ENCODE data around the gene ARHGEF26. TPM values are rescaled to one million over a fixed set of nuclear protein-coding genes. Genes with fewer than 3 reads are reported as not detected.

The ARHGEF26 gene
- total RNA-seq, 1 experiment from 2014 or later, result 7.2 TPM

- TF ChIP-seq, protein P1, sequence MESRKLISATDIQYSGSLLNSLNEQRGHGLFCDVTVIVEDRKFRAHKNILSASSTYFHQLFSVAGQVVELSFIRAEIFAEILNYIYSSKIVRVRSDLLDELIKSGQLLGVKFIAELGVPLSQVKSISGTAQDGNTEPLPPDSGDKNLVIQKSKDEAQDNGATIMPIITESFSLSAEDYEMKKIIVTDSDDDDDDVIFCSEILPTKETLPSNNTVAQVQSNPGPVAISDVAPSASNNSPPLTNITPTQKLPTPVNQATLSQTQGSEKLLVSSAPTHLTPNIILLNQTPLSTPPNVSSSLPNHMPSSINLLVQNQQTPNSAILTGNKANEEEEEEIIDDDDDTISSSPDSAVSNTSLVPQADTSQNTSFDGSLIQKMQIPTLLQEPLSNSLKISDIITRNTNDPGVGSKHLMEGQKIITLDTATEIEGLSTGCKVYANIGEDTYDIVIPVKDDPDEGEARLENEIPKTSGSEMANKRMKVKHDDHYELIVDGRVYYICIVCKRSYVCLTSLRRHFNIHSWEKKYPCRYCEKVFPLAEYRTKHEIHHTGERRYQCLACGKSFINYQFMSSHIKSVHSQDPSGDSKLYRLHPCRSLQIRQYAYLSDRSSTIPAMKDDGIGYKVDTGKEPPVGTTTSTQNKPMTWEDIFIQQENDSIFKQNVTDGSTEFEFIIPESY (IDR thresholded peaks at IDR 0.05; ENCODE audit: extremely low read depth, insufficient replicate concordance, low read length), result no peak
- TF ChIP-seq POLR2AphosphoS5 (IDR thresholded peaks at IDR 0.05; ENCODE audit: low read depth, low read length) (no peak), EZH2 (IDR thresholded peaks at IDR 0.05) (no peak)
Measured at GRCh38 chr3:154177406-154177805, 56.2 kb downstream of the ARHGEF26 start (continued).

GRCh38 chr3:154178172-154178571 lies 57.0 kb downstream of the ARHGEF26 start:
- Histone ChIP-seq H3K4me2 (ENCODE audit: low read length) (no peak overlapping the region), H3K9me2 (ENCODE audit: insufficient read depth) (no peaks in the 10 kb centered on the region), H3K27ac (ENCODE audit: low read depth, low read length) (no peak overlapping the region), H2AFZ (ENCODE audit: low read depth, low read length, poor library complexity, severe bottlenecking) (no peak overlapping the region), H3K9ac (ENCODE audit: low read length) (no peak overlapping the region), H3K27me3 (ENCODE audit: insufficient read depth, low read length) (no peaks in the 10 kb centered on the region), H3K36me3 (ENCODE audit: control insufficient read depth in 1 of 2, insufficient read depth in 2 of 2, low read length in 2 of 2) (no peaks in the 10 kb centered on the region), H3K4me1 (ENCODE audit: control insufficient read depth in 1 of 2, insufficient read depth in 2 of 2, low read length in 2 of 2) (no peaks in the 10 kb centered on the region), H3K4me3 (replicated peaks in 1 of 2; ENCODE audit: low read depth in 1 of 2, low read length in 2 of 2) (no peak overlapping the region), H4K20me1 (ENCODE audit: insufficient read depth) (no peaks in the 10 kb centered on the region; the same call in 1 of the 2 replicates), H3K79me2 (ENCODE audit: insufficient read depth, low read length) (no peaks in the 10 kb centered on the region), H3K9me3 (ENCODE audit: control insufficient read depth in 1 of 2, insufficient read depth in 1 of 2, low read depth in 1 of 2, low read length in 2 of 2) (no peaks in the 10 kb centered on the region)
- TF ChIP-seq CEBPB (IDR thresholded peaks at IDR 0.05; ENCODE audit: low read depth) (no peak), SP1 (IDR thresholded peaks at IDR 0.05; ENCODE audit: low read depth) (no peak), JUND (IDR thresholded peaks at IDR 0.05) (no peak), POLR2AphosphoS5 (IDR thresholded peaks at IDR 0.05; ENCODE audit: low read depth, low read length) (no peak), ATF3 (IDR thresholded peaks at IDR 0.05) (no peak), MAX (IDR thresholded peaks at IDR 0.05) (no peak), ZNF274 (IDR thresholded peaks at IDR 0.05; ENCODE audit: low read depth, low read length) (no peak), EZH2 (IDR thresholded peaks at IDR 0.05) (no peak), YY1 (IDR thresholded peaks at IDR 0.05; ENCODE audit: extremely low read depth, insufficient replicate concordance, low read depth, low read length) (no peak), REST (IDR thresholded peaks at IDR 0.05; ENCODE audit: low read depth) (no peak), EGR1 (IDR thresholded peaks at IDR 0.05; ENCODE audit: low read depth) (no peak), FOSL1 (IDR thresholded peaks at IDR 0.05; ENCODE audit: low read depth) (no peak), EZH2phosphoT487 (IDR thresholded peaks at IDR 0.05; ENCODE audit: borderline replicate concordance) (no peak), ZFX (IDR thresholded peaks at IDR 0.05) (no peak), CBX3 (IDR thresholded peaks at IDR 0.05; ENCODE audit: low read depth) (no peak), TCF7L2 (IDR thresholded peaks at IDR 0.05; ENCODE audit: borderline replicate concordance, extremely low read depth, insufficient read depth, insufficient read length) (no peak)
- TF ChIP-seq, protein P2, sequence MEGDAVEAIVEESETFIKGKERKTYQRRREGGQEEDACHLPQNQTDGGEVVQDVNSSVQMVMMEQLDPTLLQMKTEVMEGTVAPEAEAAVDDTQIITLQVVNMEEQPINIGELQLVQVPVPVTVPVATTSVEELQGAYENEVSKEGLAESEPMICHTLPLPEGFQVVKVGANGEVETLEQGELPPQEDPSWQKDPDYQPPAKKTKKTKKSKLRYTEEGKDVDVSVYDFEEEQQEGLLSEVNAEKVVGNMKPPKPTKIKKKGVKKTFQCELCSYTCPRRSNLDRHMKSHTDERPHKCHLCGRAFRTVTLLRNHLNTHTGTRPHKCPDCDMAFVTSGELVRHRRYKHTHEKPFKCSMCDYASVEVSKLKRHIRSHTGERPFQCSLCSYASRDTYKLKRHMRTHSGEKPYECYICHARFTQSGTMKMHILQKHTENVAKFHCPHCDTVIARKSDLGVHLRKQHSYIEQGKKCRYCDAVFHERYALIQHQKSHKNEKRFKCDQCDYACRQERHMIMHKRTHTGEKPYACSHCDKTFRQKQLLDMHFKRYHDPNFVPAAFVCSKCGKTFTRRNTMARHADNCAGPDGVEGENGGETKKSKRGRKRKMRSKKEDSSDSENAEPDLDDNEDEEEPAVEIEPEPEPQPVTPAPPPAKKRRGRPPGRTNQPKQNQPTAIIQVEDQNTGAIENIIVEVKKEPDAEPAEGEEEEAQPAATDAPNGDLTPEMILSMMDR (IDR thresholded peaks at IDR 0.05 in 2 of 3, conservative IDR thresholded peaks at IDR 0.05 in 1 of 3; ENCODE audit: borderline replicate concordance in 1 of 3, insufficient read depth in 1 of 3, low read depth in 2 of 3, low read length in 2 of 3), result no peak
- BruUV-seq (replicated peaks), result no TSS peak
- ChIA-PET POLR2A (no interaction called here), CTCF (no interaction called here), RAD21 (ENCODE audit: low non-redundant PET in 1 of 2, low total read pairs in 2 of 2, uncharacterized antibody in 2 of 2, unreplicated experiment in 2 of 2) (no interaction called here)
- intact Hi-C loops (cut with micrococcal nuclease), result no loop called here
- ATAC-seq, result no peak
- no peak for DNase-seq (ENCODE audit: low read depth, low spot score)

All from HCT116 (cell line).